Measurements from ENCODE around the gene TBC1D5.
"Not testable (repeated sequence)": the region's sequence is repeated elsewhere in the genome, so short reads cannot be mapped to it uniquely, and the experiment has no call there.

The TBC1D5 gene

DNA sequence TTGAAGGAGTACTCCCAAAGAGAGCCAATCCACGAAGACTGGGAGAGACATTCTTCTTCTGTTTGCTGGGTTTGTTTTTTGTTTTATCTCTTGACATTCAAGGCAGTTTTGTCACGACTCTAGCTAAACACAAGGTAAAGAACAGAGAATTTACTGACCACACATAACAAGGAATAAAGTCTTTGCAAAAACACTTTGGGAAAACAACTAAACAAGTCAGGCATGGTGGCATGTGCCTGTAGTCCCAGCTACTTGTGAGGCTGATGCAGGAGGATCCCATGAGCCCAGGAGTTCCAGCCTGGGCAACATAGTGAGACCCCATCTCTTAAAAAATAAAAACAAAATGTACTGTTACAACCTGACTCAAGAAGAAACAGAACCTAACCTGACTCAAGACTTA lies 28.0 kb downstream of the TBC1D5 start:
- no peak for DNase-seq (ENCODE audit: low read depth in 2 of 2)

GRCh38 chr3:17709236-17709810 lies 33.1 kb downstream of the TBC1D5 start:
- no peak for DNase-seq (ENCODE audit: low read depth in 2 of 2)

DNA sequence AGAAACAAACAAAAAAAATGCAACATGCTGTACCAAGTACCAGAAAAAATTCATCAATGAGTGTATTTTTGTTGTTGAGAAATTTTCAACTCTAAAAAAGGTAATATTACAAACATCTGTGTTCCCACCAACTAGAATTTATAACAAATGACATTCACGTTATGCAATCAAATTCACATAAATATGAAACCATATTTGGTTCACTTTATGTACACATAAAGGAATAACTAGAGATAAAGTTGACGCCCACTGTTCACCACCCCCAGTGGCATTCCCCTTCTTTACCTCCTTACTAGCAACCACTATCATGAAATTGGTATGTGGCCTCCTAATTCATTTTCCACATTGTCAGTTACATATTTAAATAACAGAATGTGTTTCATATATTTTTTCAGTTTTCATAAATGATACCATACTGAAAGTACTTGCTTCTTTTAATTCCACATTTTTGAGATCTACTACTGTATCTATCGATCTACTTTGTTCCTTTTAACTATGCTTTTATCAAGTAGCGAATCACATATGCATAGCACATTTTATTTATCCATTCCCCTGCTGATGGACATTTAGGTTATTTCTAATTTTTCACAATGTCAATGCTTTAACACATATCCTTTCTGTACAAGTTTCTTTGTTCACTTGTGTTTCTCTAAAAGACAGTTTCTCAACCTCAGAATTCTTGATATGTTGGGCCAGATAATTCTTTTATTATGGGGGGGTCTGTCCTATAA lies 34.5 kb downstream of the TBC1D5 start:
- no peak for DNase-seq (ENCODE audit: low read depth in 2 of 2)

DNA sequence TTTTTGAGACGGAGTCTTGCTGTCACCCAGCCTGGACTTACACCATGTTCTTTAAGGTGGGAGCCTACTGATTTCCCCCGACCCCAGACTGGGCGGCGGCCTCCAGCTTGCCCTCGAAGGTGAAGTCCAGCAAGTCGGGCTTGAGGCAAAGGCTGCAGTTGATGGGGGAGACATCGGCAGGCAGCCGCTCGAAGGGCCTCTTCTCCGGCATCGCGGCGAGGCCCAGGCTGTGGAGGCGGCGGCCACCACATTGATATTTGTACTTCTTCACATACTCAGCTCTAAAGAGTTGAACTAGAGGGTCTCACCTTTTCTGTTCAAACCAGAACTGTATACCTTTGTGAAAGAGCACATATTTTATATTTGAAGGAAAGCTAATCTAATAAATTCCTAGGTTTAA lies 36.4 kb downstream of the TBC1D5 start:
- DNase-seq (ENCODE audit: low read depth in 2 of 2): not testable (repeated sequence)

- not testable (repeated sequence) for DNase-seq (ENCODE audit: low read depth in 2 of 2)
Observed at GRCh38 chr3:17699815-17700214, 42.6 kb downstream of the TBC1D5 start.

DNA sequence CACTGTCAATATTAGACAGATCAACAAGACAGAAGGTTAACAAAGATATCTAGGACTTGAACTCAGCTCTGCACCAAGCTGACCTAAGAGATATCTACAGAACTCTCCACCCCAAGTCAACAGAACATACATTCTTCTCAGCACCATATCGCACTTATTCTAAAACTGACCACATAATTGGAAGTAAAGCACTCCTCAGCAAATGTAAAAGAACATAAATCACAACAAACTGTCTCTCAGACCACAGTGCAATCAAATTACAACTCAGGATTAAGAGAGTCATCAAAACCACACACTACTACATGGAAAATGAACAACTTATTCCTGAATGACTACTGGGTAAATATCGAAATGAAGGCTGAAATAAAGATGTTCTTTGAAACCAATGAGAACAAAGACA lies 46.8 kb downstream of the TBC1D5 start:
- DNase-seq (ENCODE audit: low read depth in 2 of 2): not testable (repeated sequence)

- not testable (repeated sequence) for DNase-seq (ENCODE audit: low read depth in 2 of 2)
Observed at GRCh38 chr3:17693670-17693999, 48.8 kb downstream of the TBC1D5 start.

DNA sequence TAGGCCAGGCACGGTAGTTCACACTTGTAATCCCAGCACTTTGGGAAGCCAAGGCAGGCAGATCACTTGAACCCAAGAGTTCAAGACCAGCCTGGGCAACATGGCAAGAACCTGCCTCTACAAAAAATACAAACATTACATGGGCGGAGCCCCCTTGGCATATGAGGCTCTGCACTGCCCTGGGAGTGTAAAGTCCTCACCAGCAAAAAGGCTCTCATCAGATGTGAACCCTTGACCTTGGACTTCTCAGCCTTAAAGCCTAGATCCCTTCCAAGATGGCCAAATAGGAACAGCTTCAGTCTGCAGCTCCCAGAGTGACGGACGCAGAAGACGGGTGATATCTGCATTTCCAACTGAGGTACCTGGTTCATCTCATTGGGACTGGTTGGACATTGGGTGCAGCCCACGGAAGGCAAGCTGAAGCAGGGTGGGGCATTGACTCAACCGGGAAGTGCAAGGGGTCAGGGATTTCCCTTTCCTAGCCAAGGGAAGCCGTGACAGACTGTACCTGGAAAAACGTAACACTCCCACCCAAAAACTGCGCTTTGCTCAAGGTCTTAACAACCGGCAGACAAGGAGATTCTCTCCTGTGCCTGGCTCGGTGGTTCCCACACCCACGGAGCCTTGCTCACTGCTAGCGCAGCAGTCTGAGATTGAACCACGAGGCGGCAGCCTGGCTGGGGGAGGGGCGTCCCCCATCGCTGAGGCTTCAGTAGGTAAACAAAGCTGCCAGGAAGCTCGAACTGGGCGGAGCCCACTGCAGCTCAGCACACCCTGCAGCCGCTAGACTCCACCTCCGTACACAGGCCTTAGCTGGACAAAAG lies 49.4 kb downstream of the TBC1D5 start:
- DNase-seq (ENCODE audit: low read depth in 2 of 2): not testable (repeated sequence)

DNA sequence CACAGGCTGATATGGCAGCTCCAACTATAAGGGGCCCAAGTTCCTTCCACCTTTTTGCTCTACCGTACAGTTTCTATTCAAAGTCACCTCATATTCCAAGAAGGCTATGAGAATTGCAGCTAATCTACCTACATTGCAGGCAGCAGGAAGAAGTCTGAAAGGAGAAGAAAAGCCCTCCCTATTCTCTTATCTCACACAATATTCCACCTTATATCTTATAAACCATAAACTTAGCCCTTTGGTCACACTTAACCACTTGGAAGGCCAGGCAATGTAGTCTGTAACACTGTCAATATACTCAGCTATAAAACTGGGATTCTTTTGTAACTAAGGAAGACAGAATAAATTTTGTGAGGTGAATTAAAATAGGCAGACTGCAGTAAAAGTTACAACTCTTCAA lies 54.9 kb downstream of the TBC1D5 start:
- no peak for DNase-seq (ENCODE audit: low read depth in 2 of 2)

DNA sequence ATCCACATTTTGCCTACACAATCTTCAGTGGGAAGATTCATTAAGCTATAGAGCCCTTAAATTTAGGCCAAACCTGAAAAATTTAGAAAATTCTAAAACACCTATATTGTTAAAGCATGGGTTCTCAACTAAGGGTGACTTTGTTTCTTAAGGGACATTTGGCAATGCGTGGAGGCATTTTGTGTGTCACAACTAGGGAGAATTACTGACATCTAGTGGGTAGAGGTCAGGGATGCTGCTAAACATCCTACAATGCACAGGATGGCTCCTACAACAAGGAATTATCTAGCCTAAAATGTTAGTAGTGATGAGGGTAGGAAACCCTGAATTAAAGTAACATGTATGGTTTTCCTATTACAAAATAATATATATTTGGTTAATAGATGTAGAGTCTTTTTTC lies 55.8 kb downstream of the TBC1D5 start:
- no peak for DNase-seq (ENCODE audit: low read depth in 2 of 2)

DNA sequence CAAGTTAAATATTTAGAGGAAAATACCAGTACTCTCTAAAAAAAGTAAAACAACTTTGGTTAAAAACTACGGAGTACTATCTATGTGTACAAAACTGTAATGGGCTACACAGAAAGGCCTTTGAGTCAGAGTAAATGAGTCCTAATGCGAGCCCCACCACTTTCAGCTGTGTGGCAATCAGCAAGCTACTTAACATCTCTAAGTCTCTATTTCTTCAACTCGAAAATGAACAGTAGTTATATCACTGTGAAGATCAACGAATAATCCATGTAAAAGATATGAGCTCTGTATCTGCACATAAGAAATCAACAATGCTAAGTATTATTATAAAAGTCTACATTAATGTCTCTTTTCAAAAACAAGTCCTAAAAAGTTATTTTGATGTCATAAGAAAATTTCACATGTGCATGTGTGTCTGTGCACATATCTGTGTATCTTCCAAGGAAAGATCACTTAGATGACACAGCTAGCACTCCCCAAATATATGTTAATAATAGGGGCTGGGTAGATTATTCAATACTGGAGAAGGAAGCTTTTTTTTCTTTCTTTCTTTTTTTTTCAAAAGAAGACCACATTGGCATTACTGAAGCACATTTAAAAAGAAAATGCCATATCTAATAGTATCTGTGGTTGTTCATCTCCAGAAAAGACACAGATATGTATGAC lies 58.8 kb downstream of the TBC1D5 start:
- DNase-seq (ENCODE audit: low read depth in 2 of 2): no peak

DNA sequence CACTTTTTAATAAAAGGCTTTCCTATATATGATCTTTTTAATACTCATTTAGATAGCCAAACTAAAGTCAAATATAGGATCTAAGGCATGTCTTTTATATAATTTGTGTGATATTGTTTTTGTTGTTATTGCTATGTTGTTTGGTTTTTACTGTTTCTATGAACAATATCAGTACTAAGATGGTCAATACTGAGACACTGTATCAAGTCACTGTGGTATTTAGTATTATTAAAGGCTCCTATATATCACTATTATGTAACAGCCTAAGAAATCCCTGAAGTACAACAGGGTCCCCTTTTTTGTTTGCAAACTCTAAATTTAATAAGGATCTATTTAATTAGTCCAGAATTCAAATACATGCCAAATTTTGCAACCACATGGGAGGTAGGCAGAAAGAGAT lies 61.9 kb downstream of the TBC1D5 start:
- no peak for DNase-seq (ENCODE audit: low read depth in 2 of 2)

GRCh38 chr3:17678116-17678741 lies 64.2 kb downstream of the TBC1D5 start:
- no peak for DNase-seq (ENCODE audit: low read depth in 2 of 2)

DNA sequence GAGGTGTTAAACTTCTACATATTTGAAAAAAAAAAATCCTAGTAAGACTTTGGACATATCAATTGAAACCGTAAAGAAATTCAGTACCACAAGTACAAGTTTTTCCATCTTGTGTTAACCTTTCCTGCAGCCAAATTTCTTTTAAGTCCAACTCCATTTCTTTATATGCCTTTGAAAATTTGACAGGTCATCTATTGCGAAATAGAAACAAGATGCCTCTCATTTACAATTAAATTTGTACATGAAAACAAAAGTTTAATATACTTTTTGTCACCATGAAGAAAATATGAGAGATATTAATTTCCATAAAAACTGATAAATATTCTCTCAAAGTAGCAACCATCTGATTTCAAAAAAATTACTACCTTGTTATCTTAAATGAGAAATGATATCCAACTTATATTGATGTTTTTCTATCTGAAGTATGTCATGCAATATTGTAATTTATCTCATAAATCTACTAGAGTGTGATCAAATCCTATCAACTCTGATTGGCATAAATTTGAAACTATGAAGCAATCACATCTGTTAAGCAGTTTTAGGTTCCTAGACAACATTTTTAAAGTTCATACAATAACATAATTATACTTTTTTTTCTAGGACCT lies 68.2 kb downstream of the TBC1D5 start:
- DNase-seq (ENCODE audit: low read depth in 2 of 2): no peak

DNA sequence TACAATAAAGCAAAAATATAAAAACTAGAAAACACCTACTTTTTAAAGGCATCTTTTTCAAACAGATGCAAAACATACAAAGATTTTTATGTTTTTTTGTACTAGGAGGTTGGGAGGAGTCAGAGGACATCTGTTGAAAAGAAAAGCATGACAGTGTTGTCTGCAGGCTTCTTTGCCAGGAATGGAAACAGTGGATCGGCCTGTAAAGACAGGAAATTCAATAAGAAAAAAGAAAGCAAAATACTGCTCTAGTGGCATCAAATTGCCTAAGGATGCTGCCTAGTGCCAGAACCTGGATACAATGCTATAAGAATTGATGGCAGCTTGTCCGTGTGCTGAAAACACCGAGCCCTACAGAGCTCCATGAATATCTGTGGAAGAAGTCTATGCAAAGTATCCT lies 69.9 kb downstream of the TBC1D5 start:
- DNase-seq (ENCODE audit: low read depth in 2 of 2): no peak

DNA sequence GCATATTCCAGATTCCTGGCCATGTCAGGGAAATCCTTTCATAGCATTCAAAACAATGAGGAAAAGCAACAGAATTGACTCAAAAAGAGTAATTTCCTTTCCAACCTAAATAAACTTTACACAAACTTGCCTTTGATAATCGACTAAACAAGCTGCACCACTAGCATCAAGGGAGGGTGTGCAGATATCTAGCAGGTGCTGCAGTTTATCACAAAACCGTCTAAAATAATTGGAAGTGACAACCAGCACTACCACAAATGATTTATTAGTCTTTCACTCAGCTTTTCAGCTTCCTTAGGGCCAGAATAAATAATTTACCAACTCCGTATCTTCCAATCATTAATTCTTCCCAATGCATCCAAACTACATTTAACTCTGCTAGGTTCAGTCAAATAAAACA lies 71.7 kb downstream of the TBC1D5 start:
- no peak for DNase-seq (ENCODE audit: low read depth in 2 of 2)

DNA sequence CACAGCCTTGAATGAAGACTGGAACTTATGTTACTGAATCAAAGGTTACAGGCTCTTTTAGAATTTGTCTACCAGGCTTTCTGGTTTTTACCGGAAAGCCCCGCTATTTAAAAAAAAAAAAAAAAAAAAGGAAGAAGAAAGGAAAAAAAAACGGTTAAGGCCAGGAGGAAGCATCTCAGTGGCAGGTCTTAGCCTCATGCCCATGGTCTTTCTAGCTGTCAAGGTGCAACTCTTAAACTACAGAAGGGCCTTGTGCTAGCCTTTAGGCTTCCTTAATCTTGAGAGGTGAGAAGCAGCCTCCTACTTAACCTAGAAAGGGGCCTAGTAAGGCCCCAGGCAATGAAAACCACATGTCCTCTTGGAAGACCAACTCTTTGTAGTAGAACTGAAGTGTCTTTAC lies 77.5 kb downstream of the TBC1D5 start:
- no peak for DNase-seq (ENCODE audit: low read depth in 2 of 2)

GRCh38 chr3:17656264-17656663 lies 86.2 kb downstream of the TBC1D5 start:
- no peak for DNase-seq (ENCODE audit: low read depth in 2 of 2)

GRCh38 chr3:17655743-17656142 lies 86.7 kb downstream of the TBC1D5 start:
- no peak for DNase-seq (ENCODE audit: low read depth in 2 of 2)

DNA sequence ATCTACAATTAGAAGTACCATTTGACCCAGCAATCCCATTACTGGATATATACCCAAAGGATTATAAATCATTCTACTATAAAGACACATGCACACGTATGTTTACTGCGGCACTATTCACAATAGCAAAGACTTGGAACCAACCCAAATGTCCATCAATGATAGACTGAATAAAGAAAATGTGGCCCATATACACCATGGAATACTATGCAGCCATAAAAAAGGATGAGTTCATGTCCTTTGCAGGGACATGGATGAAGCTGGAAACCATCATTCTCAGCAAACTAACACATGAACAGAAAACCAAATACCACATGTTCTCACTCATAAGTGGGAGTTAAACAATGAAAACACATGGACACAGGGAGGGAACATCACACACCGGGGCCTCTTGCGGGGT lies 92.7 kb downstream of the TBC1D5 start:
- not testable (repeated sequence) for DNase-seq (ENCODE audit: low read depth in 2 of 2)

DNA sequence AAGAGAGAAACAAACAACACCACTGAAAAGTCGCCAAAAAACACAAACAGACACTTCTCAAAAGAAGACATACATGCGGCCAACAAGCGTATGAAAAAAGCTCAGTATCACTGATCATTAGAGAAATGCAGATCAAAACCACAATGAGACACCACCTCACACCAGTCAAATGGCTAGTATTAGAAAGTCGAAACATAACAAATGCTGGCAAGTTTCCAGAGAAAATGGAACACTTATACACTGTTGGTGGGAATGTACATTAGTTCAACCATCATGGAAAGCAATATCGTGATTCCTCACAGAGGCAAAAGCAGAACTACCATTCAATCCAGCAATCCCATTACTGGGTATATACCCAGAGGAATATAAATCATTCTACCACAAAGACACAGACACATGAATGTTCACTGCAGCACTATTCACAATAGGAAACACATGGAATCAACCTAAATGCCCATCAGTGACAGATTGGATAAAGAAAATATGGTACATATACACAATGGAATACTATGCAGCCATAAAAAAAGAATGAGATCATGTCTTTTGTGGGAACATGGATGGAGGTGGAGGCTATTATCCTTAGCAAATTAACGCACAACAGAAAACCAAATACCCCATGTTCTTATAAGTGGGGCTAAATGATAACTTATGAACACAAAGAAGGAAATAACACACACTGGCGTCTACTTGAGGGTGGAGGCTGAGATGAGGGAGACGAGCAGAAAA lies 93.6 kb downstream of the TBC1D5 start:
- not testable (repeated sequence) for DNase-seq (ENCODE audit: low read depth in 2 of 2)
